ENCODE results near the gene CKLF.

Gene CKLF

DNA sequence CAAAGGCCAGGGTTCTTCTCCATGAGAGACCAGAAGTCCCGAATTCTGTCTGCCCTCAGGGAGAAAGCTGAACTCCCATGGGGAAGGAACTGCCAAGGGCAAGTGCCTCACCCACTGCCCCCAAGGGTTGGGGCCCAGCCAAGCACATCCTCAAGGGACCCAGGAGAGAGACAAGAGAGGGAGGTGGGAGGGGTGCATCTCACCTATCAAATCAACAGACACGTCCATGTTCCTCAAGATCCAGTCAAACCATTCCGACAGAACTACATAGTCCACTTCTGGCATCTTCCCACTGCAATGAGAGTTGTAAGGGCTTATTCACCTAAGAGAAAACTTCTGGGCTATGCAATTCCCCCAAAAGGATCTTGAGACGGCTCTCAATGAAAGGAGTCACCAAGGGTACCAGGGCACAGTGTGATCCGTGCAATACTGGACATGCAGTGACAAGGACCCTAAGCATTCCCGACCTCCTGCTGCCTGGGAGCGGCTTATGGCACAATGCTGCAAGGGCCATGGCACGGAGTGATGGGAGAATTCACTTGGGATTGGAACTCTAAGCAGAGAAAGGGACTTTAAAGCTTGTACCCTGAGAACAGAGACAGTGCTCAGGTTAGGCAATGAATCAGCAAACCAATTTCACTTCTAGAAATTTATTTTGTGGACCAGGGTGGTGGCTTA, 34.7 kb upstream of the CKLF start:
- in situ Hi-C loops (cut with HindIII; ENCODE audit: low sequenced_read_pairs) = no loop called here

GRCh38 chr16:66519482-66520373, 32.6 kb upstream of the CKLF start:
- in situ Hi-C loops (cut with HindIII; ENCODE audit: low sequenced_read_pairs) = loop anchor here (5.0 kb wide), 1 partner anchor 102 kb away; no protein-coding TSS in a partner anchor

DNA sequence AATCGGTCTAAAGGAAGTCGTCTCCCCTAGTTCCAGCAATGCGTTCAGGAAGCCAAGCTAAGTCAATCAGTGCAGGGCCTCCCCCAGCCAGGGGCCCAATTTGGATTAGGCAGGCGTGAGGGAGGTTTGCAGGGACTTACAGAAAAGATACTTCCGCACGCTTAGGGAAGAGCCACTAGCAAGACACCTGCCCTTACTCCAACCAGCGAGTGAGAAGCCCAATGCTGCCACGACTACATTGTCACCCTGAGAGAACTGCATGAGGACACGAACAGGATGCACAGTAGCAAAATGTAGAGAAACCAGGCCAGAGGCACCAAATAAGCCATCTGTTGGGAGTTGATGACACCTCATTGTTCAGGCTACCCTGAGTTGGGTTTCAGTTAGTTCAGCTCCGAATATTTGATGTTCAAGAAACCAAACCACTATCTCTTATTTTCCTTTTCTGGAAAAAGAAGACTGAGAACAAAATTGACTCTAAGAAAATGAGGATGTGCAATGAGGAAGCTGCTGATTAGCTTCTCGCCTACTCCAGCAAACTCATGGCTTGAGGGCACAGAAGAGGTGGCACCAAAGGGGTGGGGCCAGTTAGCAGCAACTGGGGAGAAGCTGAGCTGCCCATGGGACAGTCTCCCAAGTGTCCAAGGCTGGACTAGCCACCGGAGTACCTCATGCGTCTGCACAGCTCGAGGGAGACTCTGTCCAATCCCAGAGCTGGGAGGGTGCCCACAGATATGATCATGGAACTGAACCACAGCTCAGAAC, 31.8 kb upstream of the CKLF start:
- in situ Hi-C loops (cut with HindIII; ENCODE audit: low sequenced_read_pairs) = loop anchor here (5.0 kb wide), 1 partner anchor 103 kb away; no protein-coding TSS in a partner anchor

DNA sequence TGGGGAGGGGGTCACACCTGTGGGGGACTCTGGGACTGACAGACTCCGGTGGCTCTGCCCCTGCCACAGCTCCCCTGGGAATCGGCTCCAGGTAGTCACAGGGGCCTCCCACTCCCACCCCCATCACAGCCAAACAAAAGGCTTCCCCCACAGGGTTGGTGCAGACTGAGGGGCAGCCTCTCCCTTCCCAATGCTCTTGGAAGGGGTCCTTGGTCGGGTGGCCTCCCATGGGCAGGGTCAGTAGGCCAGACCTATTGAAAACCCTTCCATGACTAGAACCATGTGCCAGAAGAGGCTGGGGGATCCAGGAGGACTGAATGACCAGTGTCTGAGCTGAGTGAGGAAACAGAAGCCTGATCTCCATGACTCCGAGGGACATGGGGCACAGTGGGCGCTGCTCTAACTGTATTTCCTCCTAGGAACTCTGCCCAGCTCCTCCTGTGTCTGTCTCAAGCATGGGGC, 31.1 kb upstream of the CKLF start:
- in situ Hi-C loops (cut with HindIII; ENCODE audit: low sequenced_read_pairs) = loop anchor here (5.0 kb wide), 1 partner anchor 104 kb away; no protein-coding TSS in a partner anchor

GRCh38 chr16:66521951-66522771, 30.2 kb upstream of the CKLF start:
- in situ Hi-C loops (cut with HindIII; ENCODE audit: low sequenced_read_pairs) = loop anchor here (5.0 kb wide), 1 partner anchor 105 kb away; no protein-coding TSS in a partner anchor

GRCh38 chr16:66522816-66523590, 29.4 kb upstream of the CKLF start:
- in situ Hi-C loops (cut with HindIII; ENCODE audit: low sequenced_read_pairs) = loop anchor here (5.0 kb wide), 1 partner anchor 106 kb away; no protein-coding TSS in a partner anchor

- in situ Hi-C loops (cut with HindIII; ENCODE audit: low sequenced_read_pairs) = loop anchor here (5.0 kb wide), 1 partner anchor 107 kb away; no protein-coding TSS in a partner anchor
These were observed 28.5 kb upstream of the CKLF start for GRCh38 chr16:66523861-66524354.

DNA sequence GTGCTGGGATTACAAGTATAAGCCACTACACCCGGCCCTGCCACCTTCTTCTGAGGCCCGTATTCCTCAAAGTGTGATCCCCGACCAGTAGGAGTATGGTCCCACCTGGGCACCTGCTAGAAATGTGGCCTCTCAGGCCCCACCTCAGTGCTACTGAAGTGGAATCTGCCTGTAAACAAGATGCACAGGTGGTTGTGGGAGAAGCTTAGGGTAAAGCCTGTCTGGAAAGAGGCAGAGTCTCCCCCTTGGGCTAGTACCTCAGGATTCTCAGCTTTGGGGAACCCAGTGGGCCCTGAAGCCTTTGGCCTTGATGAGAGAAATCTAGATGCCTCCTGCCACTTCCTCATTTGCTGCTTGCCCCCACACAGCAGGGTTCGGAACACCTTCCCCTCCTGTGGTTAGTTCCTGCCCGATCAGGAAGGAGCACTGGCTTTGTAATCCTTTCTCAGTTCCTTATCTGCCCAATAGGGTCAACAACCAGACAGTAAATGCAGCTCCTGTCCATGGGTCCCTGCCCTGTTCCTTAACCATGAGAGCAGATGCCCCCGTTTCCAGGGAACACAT, 27.7 kb upstream of the CKLF start:
- in situ Hi-C loops (cut with HindIII; ENCODE audit: low sequenced_read_pairs) = loop anchor here (5.0 kb wide), 1 partner anchor 107 kb away; no protein-coding TSS in a partner anchor

GRCh38 chr16:66525396-66526180, 26.8 kb upstream of the CKLF start:
- in situ Hi-C loops (cut with HindIII; ENCODE audit: low sequenced_read_pairs) = no loop called here

DNA sequence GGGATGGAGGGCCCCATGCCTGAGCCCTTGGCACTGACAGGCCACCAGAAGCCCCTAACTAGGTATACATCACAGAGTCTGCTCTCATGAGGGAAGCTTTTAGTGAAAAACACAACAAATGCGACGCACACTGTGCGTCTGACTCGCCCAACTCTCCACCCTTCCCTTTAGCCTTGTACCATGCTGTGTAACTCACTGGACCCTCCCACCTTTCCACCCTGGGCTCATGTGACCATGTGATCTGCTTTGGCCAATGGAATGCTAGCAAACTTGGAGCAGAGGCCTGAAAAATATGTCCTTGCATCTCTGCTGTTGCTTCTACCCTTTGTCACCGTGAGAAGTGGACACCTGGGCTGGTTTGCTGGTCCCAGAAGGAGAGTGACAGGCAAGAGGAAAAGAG, 24.1 kb upstream of the CKLF start:
- in situ Hi-C loops (cut with HindIII; ENCODE audit: low sequenced_read_pairs) = no loop called here

DNA sequence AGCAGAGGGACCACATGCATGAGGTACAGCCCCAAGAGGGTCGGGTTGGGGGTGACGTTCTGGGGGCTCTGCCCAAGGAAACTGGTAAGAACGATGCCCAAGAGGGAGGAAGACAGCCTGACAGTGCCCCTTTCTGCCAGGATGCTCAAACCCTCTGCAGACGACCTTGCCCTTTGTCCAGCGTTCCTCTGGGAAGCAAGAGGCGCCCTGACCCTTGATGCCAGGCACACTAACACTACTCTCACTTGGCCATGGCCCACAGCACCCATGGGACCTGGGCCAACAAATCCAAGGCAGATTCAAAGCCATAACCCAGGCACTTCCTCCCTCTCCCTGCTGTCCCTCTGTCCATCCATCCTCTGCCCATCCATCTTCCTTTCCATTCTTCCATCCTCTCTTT, 22.9 kb upstream of the CKLF start:
- in situ Hi-C loops (cut with HindIII; ENCODE audit: low sequenced_read_pairs) = no loop called here

DNA sequence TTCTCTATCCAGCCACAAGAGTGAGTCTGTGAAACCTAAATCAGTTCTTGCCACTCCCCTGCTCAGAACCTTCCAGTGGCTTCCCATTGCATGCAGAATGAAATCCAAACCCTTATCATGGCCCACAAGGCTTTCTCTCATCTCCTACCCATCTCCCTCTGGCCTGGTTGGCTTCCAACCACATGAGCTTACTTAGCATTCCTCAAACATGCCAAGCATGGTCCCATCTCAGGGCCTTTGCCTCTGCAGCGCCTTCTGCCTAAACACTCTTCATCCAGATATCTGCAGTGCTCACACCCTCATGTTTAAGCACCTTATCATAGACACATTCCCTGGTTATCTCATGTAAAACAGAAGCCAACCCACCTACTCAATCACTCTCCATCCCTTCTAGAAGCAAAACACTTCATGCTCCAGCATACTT, 18.0 kb upstream of the CKLF start:
- in situ Hi-C loops (cut with HindIII; ENCODE audit: low sequenced_read_pairs) = no loop called here

DNA sequence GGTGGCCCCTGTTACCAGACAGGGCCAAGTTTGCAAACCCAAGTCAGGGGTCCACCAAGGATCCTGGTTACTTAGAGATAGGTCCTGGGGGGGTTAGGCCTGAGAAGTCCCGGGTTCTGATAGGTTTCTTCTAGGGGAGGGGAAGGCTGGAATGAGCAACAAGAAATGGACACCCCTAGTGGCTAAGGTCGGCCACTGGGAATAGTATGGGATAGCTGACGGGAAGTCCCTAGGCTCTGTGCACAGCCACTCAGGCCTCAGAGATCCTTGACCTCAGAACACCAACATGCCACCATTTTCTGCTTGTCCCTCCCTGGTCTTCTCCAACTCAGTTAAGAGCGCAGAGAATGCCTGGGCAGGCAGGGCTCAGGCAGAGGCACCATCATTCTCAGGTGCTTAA, 15.9 kb upstream of the CKLF start:
- in situ Hi-C loops (cut with HindIII; ENCODE audit: low sequenced_read_pairs) = no loop called here

- in situ Hi-C loops (cut with HindIII; ENCODE audit: low sequenced_read_pairs) = no loop called here
These were observed 15.1 kb upstream of the CKLF start for GRCh38 chr16:66537236-66537635.

DNA sequence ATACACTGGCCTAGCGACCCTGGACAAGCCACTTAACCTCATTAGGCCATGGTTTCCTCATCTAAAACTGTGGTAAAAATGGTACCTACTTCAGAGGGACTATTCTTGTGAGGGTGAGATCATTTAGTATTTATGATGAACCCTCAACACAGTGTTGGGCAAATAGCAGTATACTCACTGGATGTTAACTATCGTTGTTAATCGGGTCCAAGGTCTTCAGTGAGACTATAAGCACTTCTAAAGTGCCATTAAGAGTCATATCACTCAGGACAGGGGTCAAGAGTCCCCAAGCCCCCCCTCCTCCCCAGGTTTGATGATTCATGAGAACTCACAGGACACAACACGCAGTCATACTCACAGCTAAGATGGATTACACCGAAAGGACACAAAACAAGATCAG, 13.5 kb upstream of the CKLF start:
- in situ Hi-C loops (cut with HindIII; ENCODE audit: low sequenced_read_pairs) = no loop called here

GRCh38 chr16:66539623-66540469, 12.5 kb upstream of the CKLF start:
- in situ Hi-C loops (cut with HindIII; ENCODE audit: low sequenced_read_pairs) = no loop called here

All from endothelial cell of hepatic sinusoid (primary cell).